GM12878 (cell line): ENCODE results near the gene CNIH1. TPM values are rescaled to one million over a fixed set of nuclear protein-coding genes. Genes with fewer than 3 reads are reported as not detected.

Experiments used
- CBFB ChIP-seq: IDR thresholded peaks from 2 replicates; pipeline ENCODE4 v1.6.1; 2016; ENCODE audit warnings: antibody characterized with exemption, low read depth
- EP300 ChIP-seq, 2 experiments: fragments of 150-350 bp in 1 of 2; IDR thresholded peaks; 2 replicates each; pipeline ENCODE4 v1.6.1; 2011 to 2012; ENCODE audit warnings: low read depth in 2 of 2, low read length in 2 of 2, borderline replicate concordance in 1 of 2, improper control_type of control experiment in 1 of 2, inconsistent platforms in 1 of 2; ENCODE audit not compliant: control insufficient read depth in 1 of 2
- KDM1A ChIP-seq: fragments of 200-600 bp; sonication (generic); IDR thresholded peaks from 2 replicates; pipeline ENCODE4 v1.6.1; 2016; ENCODE audit warnings: borderline replicate concordance
- REST ChIP-seq: IDR thresholded peaks from 2 replicates; pipeline ENCODE4 v1.6.1; 2012; ENCODE audit warnings: mild to moderate bottlenecking, low read depth, low read length
- SIX5 ChIP-seq: IDR thresholded peaks from 2 replicates; pipeline ENCODE4 v1.6.1; 2011; ENCODE audit warnings: mild to moderate bottlenecking, low read depth, low read length, moderate library complexity; ENCODE audit not compliant: severe bottlenecking
- STAT3 ChIP-seq: IDR thresholded peaks from 2 replicates; pipeline ENCODE4 v1.6.1; 2011; ENCODE audit warnings: low read depth, low read length, improper control_type of control experiment
- TAF1 ChIP-seq: IDR thresholded peaks from 2 replicates; pipeline ENCODE4 v1.6.1; 2011; ENCODE audit warnings: mild to moderate bottlenecking, low read depth, low read length, borderline replicate concordance
- TCF3 ChIP-seq: IDR thresholded peaks from 2 replicates; pipeline ENCODE4 v1.6.1; 2012; ENCODE audit warnings: low read depth, mild to moderate bottlenecking, low read length, borderline replicate concordance; ENCODE audit not compliant: insufficient read depth
- ZBED1 ChIP-seq: IDR thresholded peaks from 2 replicates; pipeline ENCODE4 v1.6.1; 2016; ENCODE audit warnings: borderline replicate concordance
- ZBTB40 ChIP-seq: fragments of 450-650 bp; IDR thresholded peaks from 2 replicates; pipeline ENCODE4 v1.6.1; 2016; ENCODE audit warnings: mild to moderate bottlenecking, moderate library complexity, borderline replicate concordance
- polyA plus RNA-seq, 11 experiments: library from polyadenylated mRNA; depleted of rRNA in 4 of 11; unstranded in 6 of 11; stranded (reverse) in 5 of 11; fragments of >200 nt; fragmentation: Nextera tagmentation in 4 of 11; fragmentation: Illumina TruSeq in 1 of 11; extraction: Ambion mirVana in 4 of 11; extraction: Trizol in 1 of 11; gene quantifications; 1 replicate in 1 of 11; 2 replicates in 10 of 11; pipeline versions ENCODE4 v1.2.1 to v1.2.3, GENCODE V29; 2011 to 2016; ENCODE audit warnings: inconsistent platforms in 2 of 11, missing spikeins in 2 of 11, low read depth in 1 of 11
- total RNA-seq, 4 experiments: library from RNA; depleted of rRNA in 3 of 4; stranded (reverse); fragments of >200 nt in 3 of 4; fragmentation: Illumina TruSeq in 1 of 4; extraction: Trizol in 1 of 4; gene quantifications; 2 replicates each; pipeline versions ENCODE4 v1.2.1 to v1.2.3, GENCODE V29; 2013 to 2021
- TF ChIP-seq, protein P1 (sequence below): fragments of 450-650 bp; formaldehyde crosslinking; IDR thresholded peaks from 2 replicates; pipeline ENCODE4 v1.4.0; 2022; ENCODE audit warnings: mild to moderate bottlenecking, moderate library complexity
- TF ChIP-seq, protein P2 (sequence below): fragments of 450-650 bp; IDR thresholded peaks from 2 replicates; pipeline ENCODE4 v1.6.1; 2014; ENCODE audit warnings: mild to moderate bottlenecking

Gene CNIH1
- total and polyA plus RNA-seq, 10 of the 15 experiments (the other 5 are each of a cell fraction or from before 2014, with no cell fraction given), result 48.9 to 274 (median 110) TPM

DNA sequence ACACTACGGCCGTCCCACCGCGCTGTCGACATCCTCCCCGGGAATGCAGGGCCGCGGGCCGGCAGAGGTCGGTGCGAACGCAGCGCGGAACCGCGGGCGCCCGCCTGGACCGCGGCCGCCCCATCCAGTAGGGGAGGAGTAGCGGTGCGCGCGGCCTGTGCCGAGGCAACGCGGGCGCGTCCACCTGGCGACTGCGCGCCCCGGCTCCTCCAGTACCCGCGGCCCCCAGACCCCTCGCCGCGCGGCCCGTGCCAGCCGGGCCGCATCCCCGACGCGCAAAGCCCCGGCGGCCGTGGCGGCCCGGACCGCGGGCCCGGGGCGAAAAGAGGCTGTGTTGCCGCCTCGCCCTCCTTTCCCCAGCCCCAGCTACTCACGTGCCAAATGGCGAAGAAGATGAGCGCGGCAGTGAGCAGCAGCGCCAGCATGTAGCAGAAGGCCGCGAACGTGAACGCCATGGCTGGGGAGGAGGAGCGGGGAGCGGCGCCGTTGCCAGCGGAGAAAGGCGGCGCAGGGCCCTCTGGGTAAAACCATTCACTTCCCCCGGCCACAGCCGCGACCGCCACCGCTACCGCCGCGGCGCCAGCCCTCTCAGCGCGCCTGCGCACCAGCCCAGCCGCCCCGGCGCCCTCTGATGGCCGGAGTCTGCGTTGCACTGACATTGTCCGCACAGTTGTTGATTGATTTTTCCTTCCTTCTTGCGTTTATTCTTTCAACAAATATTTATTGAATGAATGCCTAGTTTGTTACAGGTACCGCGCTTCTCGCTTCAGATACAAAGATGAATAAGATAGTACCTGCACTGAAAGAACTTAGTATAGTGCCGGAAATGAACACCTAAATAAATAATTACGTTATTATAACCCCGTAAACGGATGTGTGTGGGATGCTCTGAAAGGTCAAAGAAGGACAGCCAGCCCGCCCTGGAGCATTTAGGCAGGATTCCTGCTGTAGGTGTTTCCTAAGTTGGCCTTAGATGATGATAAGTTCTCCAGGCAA is at the start of gene CNIH1 (continued):
- peak; percentile 14 to 64; a peak in 1 of 4 replicates for TF ChIP-seq EP300 (IDR thresholded peaks at IDR 0.05; ENCODE audit: borderline replicate concordance in 1 of 2, control insufficient read depth in 1 of 2, low read depth in 2 of 2, low read length in 2 of 2)
- TF ChIP-seq, protein P1, sequence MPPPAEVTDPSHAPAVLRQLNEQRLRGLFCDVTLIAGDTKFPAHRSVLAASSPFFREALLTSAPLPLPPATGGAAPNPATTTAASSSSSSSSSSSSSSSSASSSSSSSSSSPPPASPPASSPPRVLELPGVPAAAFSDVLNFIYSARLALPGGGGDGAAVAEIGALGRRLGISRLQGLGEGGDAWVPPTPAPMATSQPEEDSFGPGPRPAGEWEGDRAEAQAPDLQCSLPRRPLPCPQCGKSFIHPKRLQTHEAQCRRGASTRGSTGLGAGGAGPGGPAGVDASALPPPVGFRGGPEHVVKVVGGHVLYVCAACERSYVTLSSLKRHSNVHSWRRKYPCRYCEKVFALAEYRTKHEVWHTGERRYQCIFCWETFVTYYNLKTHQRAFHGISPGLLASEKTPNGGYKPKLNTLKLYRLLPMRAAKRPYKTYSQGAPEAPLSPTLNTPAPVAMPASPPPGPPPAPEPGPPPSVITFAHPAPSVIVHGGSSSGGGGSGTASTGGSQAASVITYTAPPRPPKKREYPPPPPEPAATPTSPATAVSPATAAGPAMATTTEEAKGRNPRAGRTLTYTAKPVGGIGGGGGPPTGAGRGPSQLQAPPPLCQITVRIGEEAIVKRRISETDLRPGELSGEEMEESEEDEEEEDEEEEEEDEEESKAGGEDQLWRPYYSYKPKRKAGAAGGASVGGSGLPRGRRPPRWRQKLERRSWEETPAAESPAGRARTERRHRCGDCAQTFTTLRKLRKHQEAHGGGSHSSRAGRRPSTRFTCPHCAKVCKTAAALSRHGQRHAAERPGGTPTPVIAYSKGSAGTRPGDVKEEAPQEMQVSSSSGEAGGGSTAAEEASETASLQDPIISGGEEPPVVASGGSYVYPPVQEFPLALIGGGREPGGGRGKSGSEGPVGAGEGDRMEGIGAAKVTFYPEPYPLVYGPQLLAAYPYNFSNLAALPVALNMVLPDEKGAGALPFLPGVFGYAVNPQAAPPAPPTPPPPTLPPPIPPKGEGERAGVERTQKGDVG, result no peak
- TF ChIP-seq, protein P2, sequence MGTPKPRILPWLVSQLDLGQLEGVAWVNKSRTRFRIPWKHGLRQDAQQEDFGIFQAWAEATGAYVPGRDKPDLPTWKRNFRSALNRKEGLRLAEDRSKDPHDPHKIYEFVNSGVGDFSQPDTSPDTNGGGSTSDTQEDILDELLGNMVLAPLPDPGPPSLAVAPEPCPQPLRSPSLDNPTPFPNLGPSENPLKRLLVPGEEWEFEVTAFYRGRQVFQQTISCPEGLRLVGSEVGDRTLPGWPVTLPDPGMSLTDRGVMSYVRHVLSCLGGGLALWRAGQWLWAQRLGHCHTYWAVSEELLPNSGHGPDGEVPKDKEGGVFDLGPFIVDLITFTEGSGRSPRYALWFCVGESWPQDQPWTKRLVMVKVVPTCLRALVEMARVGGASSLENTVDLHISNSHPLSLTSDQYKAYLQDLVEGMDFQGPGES, result no peak
- TF ChIP-seq STAT3, result no peak
- TF ChIP-seq TAF1, result peak; percentile 67; the same call in 1 of the 2 replicates
- TF ChIP-seq TCF3, result peak; percentile 17; the same call in 1 of the 2 replicates
- no peak for TF ChIP-seq ZBED1
- TF ChIP-seq REST, result no peak
- TF ChIP-seq KDM1A, result no peak
- no peak for TF ChIP-seq SIX5
- peak; percentile 25; the same call in 1 of the 2 replicates for TF ChIP-seq ZBTB40
- peak; percentile 49; the same call in 1 of the 2 replicates for TF ChIP-seq CBFB
